ENCODE results near the gene MICAL2. TPM values are rescaled to one million over a fixed set of nuclear protein-coding genes. Genes with fewer than 3 reads are reported as not detected.

MICAL2 gene
- total and polyA plus RNA-seq, 2 of the 8 experiments (the other 6 are each of a cell fraction or from before 2014, with no cell fraction given): 1.3 to 4.1 TPM

DNA sequence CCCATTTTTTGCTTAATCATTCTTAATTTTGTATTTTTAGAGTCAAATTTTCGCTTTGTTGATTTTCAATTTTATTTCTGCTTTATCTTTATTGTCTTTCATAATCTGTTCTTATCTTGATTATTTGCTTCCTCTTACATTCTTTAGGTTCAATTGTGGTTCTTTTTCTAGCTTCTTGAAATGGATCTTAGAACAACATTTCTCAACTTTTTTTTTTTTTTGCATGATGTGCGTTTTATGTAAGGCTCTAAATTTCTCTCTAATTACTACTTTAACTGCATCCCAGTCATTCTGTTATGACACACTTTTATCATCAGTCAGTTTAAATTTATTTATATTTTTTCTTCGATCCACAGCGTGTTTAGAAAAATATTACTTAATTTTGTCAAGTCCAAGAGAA lies 201.7 kb downstream of the MICAL2 start:
- Histone ChIP-seq H2AFZ (ENCODE audit: low read length) (no peak overlapping the region), H3K79me2 (ENCODE audit: control insufficient read depth in 1 of 2, insufficient read depth in 2 of 2, low read length in 2 of 2) (no peaks in the 10 kb centered on the region), H3K9me3 (ENCODE audit: insufficient read depth in 2 of 2, low read depth in 1 of 2, low read length in 1 of 2) (peaks cover 2 to 4% of the 10 kb centered on the region in 2 experiments; a peak in 3 of 4 replicates), H4K20me1 (replicated peaks in 1 of 2; ENCODE audit: control insufficient read depth in 1 of 2, insufficient read depth in 2 of 2, low read length in 2 of 2) (no peaks in the 10 kb centered on the region), H2BK20ac (ENCODE audit: low read length) (no peak overlapping the region), H2BK5ac (ENCODE audit: low read depth, low read length) (no peak overlapping the region), H4K91ac (replicated peaks; ENCODE audit: insufficient read length, low read length) (no peak overlapping the region), H2BK12ac (ENCODE audit: low read depth, low read length) (no peak overlapping the region), H2BK120ac (replicated peaks; ENCODE audit: low read depth, low read length) (no peak overlapping the region), H3K27ac (ENCODE audit: low read depth, low read length) (no peak overlapping the region), H3K4me3 (ENCODE audit: extremely low read depth in 1 of 4, insufficient read depth in 2 of 4, low read depth in 3 of 4, low read length in 4 of 4) (no peak overlapping the region), H3K79me1 (ENCODE audit: low read depth, low read length) (no peaks in the 10 kb centered on the region), H3K18ac (ENCODE audit: extremely low read depth, low read length) (no peak overlapping the region), H3K36me3 (ENCODE audit: control insufficient read depth in 2 of 4, insufficient read depth in 4 of 4, low read length in 3 of 4) (no peaks in the 10 kb centered on the region), H3K4me1 (replicated peaks in 1 of 4; ENCODE audit: control insufficient read depth in 3 of 4, insufficient read depth in 4 of 4, low read length in 3 of 4) (no peaks in the 10 kb centered on the region), H3K14ac (ENCODE audit: insufficient read length) (no peak overlapping the region), H4K8ac (ENCODE audit: extremely low read depth, insufficient read depth, low read length) (no peak overlapping the region), H3K23ac (ENCODE audit: insufficient read length) (no peak overlapping the region), H2BK15ac (ENCODE audit: low read length) (no peak overlapping the region), H2AK5ac (ENCODE audit: low read depth, low read length) (no peak overlapping the region), H3K9ac (replicated peaks in 1 of 4; ENCODE audit: extremely low read depth in 1 of 4, low read depth in 3 of 4, low read length in 3 of 4) (no peak overlapping the region), H3K4me2 (ENCODE audit: insufficient read depth in 1 of 2, low read depth in 2 of 2, low read length in 2 of 2) (no peak overlapping the region), H3K23me2 (ENCODE audit: low read depth, low read length) (no peaks in the 10 kb centered on the region), H4K5ac (ENCODE audit: insufficient read length, low read depth, low read length) (no peak overlapping the region), H3K56ac (replicated peaks; ENCODE audit: insufficient read length, low read depth, low read length) (no peak overlapping the region), H3K27me3 (replicated peaks in 1 of 4; ENCODE audit: control insufficient read depth in 3 of 4, extremely low read depth in 1 of 4, insufficient read depth in 3 of 4, low read length in 3 of 4) (no peaks in the 10 kb centered on the region), H3K4ac (replicated peaks; ENCODE audit: insufficient read length, low read depth, low read length) (no peak overlapping the region)
- ChIA-PET POLR2A (ENCODE audit: partially characterized antibody) (no interaction called here), CTCF (ENCODE audit: partially characterized antibody) (no interaction called here)
- DNase-seq (ENCODE audit: low read depth in 1 of 2, low spot score in 2 of 2) (no peak), FAIRE-seq (no peak)
- WGBS, 2 experiments (ENCODE audit: extremely low coverage in 1 of 2, insufficient coverage in 1 of 2, insufficient read length in 1 of 2, insufficient replicate concordance in 2 of 2, low coverage in 1 of 2, low lambda C conversion rate in 2 of 2, missing lambda C conversion rate in 1 of 2): 83% methylated on average over 4 of the region's 4 CpGs; no CpG with 5 or more reads in 1 of the 2 experiments
- no peak for TF ChIP-seq SP1 (IDR thresholded peaks at IDR 0.05; ENCODE audit: low read depth, low read length)
- TF ChIP-seq, protein P1, sequence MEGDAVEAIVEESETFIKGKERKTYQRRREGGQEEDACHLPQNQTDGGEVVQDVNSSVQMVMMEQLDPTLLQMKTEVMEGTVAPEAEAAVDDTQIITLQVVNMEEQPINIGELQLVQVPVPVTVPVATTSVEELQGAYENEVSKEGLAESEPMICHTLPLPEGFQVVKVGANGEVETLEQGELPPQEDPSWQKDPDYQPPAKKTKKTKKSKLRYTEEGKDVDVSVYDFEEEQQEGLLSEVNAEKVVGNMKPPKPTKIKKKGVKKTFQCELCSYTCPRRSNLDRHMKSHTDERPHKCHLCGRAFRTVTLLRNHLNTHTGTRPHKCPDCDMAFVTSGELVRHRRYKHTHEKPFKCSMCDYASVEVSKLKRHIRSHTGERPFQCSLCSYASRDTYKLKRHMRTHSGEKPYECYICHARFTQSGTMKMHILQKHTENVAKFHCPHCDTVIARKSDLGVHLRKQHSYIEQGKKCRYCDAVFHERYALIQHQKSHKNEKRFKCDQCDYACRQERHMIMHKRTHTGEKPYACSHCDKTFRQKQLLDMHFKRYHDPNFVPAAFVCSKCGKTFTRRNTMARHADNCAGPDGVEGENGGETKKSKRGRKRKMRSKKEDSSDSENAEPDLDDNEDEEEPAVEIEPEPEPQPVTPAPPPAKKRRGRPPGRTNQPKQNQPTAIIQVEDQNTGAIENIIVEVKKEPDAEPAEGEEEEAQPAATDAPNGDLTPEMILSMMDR (IDR thresholded peaks at IDR 0.05; ENCODE audit: control extremely low read depth in 1 of 3, insufficient read depth in 1 of 3, low read depth in 1 of 3, low read length in 3 of 3): no peak
- no peak for TF ChIP-seq BACH1 (IDR thresholded peaks at IDR 0.05; ENCODE audit: low read length)
- TF ChIP-seq SAP30 (IDR thresholded peaks at IDR 0.05; ENCODE audit: insufficient read depth, insufficient replicate concordance, low read length): no peak
- TF ChIP-seq CTBP2 (IDR thresholded peaks at IDR 0.05; ENCODE audit: borderline replicate concordance, insufficient read depth, insufficient read length, low read length): no peak
- TF ChIP-seq POU5F1 (IDR thresholded peaks at IDR 0.05; ENCODE audit: low read depth, low read length): no peak
- TF ChIP-seq SP4 (IDR thresholded peaks at IDR 0.05; ENCODE audit: low read length): no peak
- TF ChIP-seq, protein P2, sequence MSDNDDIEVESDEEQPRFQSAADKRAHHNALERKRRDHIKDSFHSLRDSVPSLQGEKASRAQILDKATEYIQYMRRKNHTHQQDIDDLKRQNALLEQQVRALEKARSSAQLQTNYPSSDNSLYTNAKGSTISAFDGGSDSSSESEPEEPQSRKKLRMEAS (IDR thresholded peaks at IDR 0.05): no peak
- no peak for TF ChIP-seq EZH2 (IDR thresholded peaks at IDR 0.05; ENCODE audit: low read depth, low read length, severe bottlenecking)
- no peak for TF ChIP-seq SP2 (IDR thresholded peaks at IDR 0.05; ENCODE audit: low read length)
- TF ChIP-seq MAFK (IDR thresholded peaks at IDR 0.05; ENCODE audit: low read depth, low read length): no peak
- no peak for TF ChIP-seq NANOG (IDR thresholded peaks at IDR 0.05; ENCODE audit: insufficient read depth, low read depth, low read length, poor library complexity, severe bottlenecking)

All from H1 (cell line).